ENCODE data around the gene SPARCL1. TPM values are rescaled to one million over a fixed set of nuclear protein-coding genes. Genes with fewer than 3 reads are reported as not detected.
"Not testable (repeated sequence)": the region's sequence is repeated elsewhere in the genome, so short reads cannot be mapped to it uniquely, and the experiment has no call there.

The SPARCL1 gene
- total RNA-seq, 2 experiments from 2014 or later, result not detected

GRCh38 chr4:87574996-87575395 lies 45.8 kb upstream of the SPARCL1 start:
- TF ChIP-seq CTCF (IDR thresholded peaks at IDR 0.05), result no peak
- H3K4me3 Mint-ChIP-seq, result no peak overlapping the region
- H3K4me1 ChIP-seq (ENCODE audit: insufficient read depth, low read length), result no peaks in the 10 kb centered on the region
- no peak overlapping the region for H3K27ac Mint-ChIP-seq
- intact Hi-C loops (cut with DNase I, micrococcal nuclease), result no loop called here
- H3K27ac ChIP-seq (ENCODE audit: low read depth in 1 of 2, low read length in 2 of 2), result no peak overlapping the region
- no peak for DNase-seq
- ChIA-PET POLR2A (no interaction called here), CTCF (no interaction called here)
- H3K27me3 Mint-ChIP-seq, result peaks cover 24% of the 10 kb centered on the region
- no peaks in the 10 kb centered on the region for H3K36me3 Mint-ChIP-seq (ENCODE audit: low read depth)
- no peaks in the 10 kb centered on the region for H3K27me3 ChIP-seq (ENCODE audit: control insufficient read depth in 1 of 2, insufficient read depth in 2 of 2, low read length in 2 of 2)
- no peaks in the 10 kb centered on the region for H3K4me1 Mint-ChIP-seq (ENCODE audit: low read depth)
- no peaks in the 10 kb centered on the region for H3K9me3 ChIP-seq (ENCODE audit: control insufficient read depth in 1 of 2, insufficient read depth in 1 of 2, low read length in 2 of 2)
- no peak overlapping the region for H3K4me3 ChIP-seq (ENCODE audit: low read length)
- no peak for ATAC-seq (ENCODE audit: poor library complexity)
- no peaks in the 10 kb centered on the region for H3K36me3 ChIP-seq (ENCODE audit: insufficient read depth, low read length)
- H3K9me3 Mint-ChIP-seq, result no peaks in the 10 kb centered on the region

GRCh38 chr4:87574376-87574775 lies 45.2 kb upstream of the SPARCL1 start:
- DNase-seq; H3K4me1 Mint-ChIP-seq (ENCODE audit: low read depth); H3K27ac ChIP-seq (ENCODE audit: low read depth in 1 of 2, low read length in 2 of 2); ATAC-seq (ENCODE audit: poor library complexity); H3K27ac Mint-ChIP-seq; H3K27me3 ChIP-seq (ENCODE audit: control insufficient read depth in 1 of 2, insufficient read depth in 2 of 2, low read length in 2 of 2); H3K36me3 Mint-ChIP-seq (ENCODE audit: low read depth); POLR2A ChIA-PET; H3K4me3 Mint-ChIP-seq; H3K4me3 ChIP-seq (ENCODE audit: low read length); H3K36me3 ChIP-seq (ENCODE audit: insufficient read depth, low read length); H3K9me3 Mint-ChIP-seq; H3K4me1 ChIP-seq (ENCODE audit: insufficient read depth, low read length); intact Hi-C loops (cut with DNase I, micrococcal nuclease); H3K9me3 ChIP-seq (ENCODE audit: control insufficient read depth in 1 of 2, insufficient read depth in 1 of 2, low read length in 2 of 2); CTCF ChIA-PET: not testable (repeated sequence)
- H3K27me3 Mint-ChIP-seq, result peaks cover 24% of the 10 kb centered on the region

GRCh38 chr4:87570290-87570805 lies 41.2 kb upstream of the SPARCL1 start:
- Histone ChIP-seq H3K27ac (ENCODE audit: low read depth in 1 of 2, low read length in 2 of 2) (no peak overlapping the region), H3K4me3 (ENCODE audit: low read length) (no peak overlapping the region), H3K9me3 (ENCODE audit: control insufficient read depth in 1 of 2, insufficient read depth in 1 of 2, low read length in 2 of 2) (no peaks in the 10 kb centered on the region), H3K4me1 (ENCODE audit: insufficient read depth, low read length) (no peaks in the 10 kb centered on the region), H3K36me3 (ENCODE audit: insufficient read depth, low read length) (no peaks in the 10 kb centered on the region), H3K27me3 (ENCODE audit: control insufficient read depth in 1 of 2, insufficient read depth in 2 of 2, low read length in 2 of 2) (no peaks in the 10 kb centered on the region)
- ATAC-seq (ENCODE audit: poor library complexity), result no peak
- CTCF ChIA-PET, result no interaction called here
- H3K27ac Mint-ChIP-seq, result no peak overlapping the region
- peaks cover 24% of the 10 kb centered on the region for H3K27me3 Mint-ChIP-seq
- no peak overlapping the region for H3K4me3 Mint-ChIP-seq
- DNase-seq, result no peak
- no peaks in the 10 kb centered on the region for H3K4me1 Mint-ChIP-seq (ENCODE audit: low read depth)
- POLR2A ChIA-PET, result no interaction called here
- no peak for TF ChIP-seq CTCF (IDR thresholded peaks at IDR 0.05)
- H3K9me3 Mint-ChIP-seq, result no peaks in the 10 kb centered on the region
- intact Hi-C loops (cut with DNase I, micrococcal nuclease), result no loop called here
- no peaks in the 10 kb centered on the region for H3K36me3 Mint-ChIP-seq (ENCODE audit: low read depth)

- no peak overlapping the region for H3K4me3 Mint-ChIP-seq
- Histone ChIP-seq H3K27me3 (ENCODE audit: control insufficient read depth in 1 of 2, insufficient read depth in 2 of 2, low read length in 2 of 2) (no peaks in the 10 kb centered on the region), H3K27ac (ENCODE audit: low read depth in 1 of 2, low read length in 2 of 2) (no peak overlapping the region), H3K4me1 (ENCODE audit: insufficient read depth, low read length) (no peaks in the 10 kb centered on the region), H3K9me3 (ENCODE audit: control insufficient read depth in 1 of 2, insufficient read depth in 1 of 2, low read length in 2 of 2) (no peaks in the 10 kb centered on the region), H3K36me3 (ENCODE audit: insufficient read depth, low read length) (no peaks in the 10 kb centered on the region), H3K4me3 (ENCODE audit: low read length) (no peak overlapping the region)
- intact Hi-C loops (cut with DNase I, micrococcal nuclease), result no loop called here
- no peak for TF ChIP-seq CTCF (IDR thresholded peaks at IDR 0.05)
- no peaks in the 10 kb centered on the region for H3K4me1 Mint-ChIP-seq (ENCODE audit: low read depth)
- CTCF ChIA-PET, result no interaction called here
- H3K36me3 Mint-ChIP-seq (ENCODE audit: low read depth), result no peaks in the 10 kb centered on the region
- H3K27me3 Mint-ChIP-seq, result peaks cover 5% of the 10 kb centered on the region
- POLR2A ChIA-PET, result no interaction called here
- H3K27ac Mint-ChIP-seq, result no peak overlapping the region
- H3K9me3 Mint-ChIP-seq, result no peaks in the 10 kb centered on the region
- ATAC-seq (ENCODE audit: poor library complexity) (no peak), DNase-seq (no peak)
Observed at GRCh38 chr4:87567191-87567590, 38.0 kb upstream of the SPARCL1 start.
